Mammary epithelial cell (primary cell): Measurements from ENCODE around the gene PRMT1.

Experiments used
- EZH2 ChIP-seq: IDR thresholded peaks from 2 replicates; pipeline ENCODE4 v1.6.1; 2012; ENCODE audit warnings: low read length, inconsistent platforms, borderline replicate concordance
- TF ChIP-seq, protein P1 (sequence below), 2 donors: IDR thresholded peaks in 1 of 2; conservative IDR thresholded peaks in 1 of 2; 2 replicates each; pipeline ENCODE4 v1.5.1; 2011 to 2012; ENCODE audit warnings: inconsistent platforms in 2 of 2, low read length in 2 of 2, mild to moderate bottlenecking in 2 of 2, control low read depth in 1 of 2, low read depth in 1 of 2; ENCODE audit not compliant: insufficient read depth in 1 of 2; ENCODE audit errors: extremely low read depth in 1 of 2

DNA sequence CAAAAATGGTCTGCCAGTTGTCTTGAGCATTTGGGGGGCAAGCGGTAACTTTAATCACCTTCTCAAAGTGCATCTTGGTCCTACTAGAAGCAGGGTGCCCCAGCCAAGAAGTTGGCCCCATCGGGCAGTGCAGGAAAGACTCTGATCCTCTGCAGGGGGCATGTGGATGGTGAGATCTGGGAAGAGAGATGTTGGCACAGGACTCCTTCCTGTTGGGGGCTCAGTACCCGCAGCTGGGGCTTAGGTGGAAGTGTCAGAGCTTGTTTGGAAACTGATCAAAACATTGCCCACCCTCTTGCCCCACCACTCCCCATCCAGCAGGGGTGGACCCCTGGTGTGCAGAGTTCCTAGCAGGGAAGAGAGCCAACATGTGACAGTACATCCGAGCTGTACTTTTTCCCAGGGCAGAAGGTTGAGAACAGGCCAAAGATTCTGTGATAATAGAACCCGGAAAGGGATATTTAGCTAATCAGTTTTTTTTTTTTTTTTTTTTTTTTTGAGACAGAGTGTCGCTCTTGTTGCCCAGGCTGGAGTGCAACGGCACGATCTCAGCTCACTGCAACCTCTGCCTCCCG lies 46.0 kb upstream of the PRMT1 start:
- no peak for TF ChIP-seq EZH2
- TF ChIP-seq, protein P1, sequence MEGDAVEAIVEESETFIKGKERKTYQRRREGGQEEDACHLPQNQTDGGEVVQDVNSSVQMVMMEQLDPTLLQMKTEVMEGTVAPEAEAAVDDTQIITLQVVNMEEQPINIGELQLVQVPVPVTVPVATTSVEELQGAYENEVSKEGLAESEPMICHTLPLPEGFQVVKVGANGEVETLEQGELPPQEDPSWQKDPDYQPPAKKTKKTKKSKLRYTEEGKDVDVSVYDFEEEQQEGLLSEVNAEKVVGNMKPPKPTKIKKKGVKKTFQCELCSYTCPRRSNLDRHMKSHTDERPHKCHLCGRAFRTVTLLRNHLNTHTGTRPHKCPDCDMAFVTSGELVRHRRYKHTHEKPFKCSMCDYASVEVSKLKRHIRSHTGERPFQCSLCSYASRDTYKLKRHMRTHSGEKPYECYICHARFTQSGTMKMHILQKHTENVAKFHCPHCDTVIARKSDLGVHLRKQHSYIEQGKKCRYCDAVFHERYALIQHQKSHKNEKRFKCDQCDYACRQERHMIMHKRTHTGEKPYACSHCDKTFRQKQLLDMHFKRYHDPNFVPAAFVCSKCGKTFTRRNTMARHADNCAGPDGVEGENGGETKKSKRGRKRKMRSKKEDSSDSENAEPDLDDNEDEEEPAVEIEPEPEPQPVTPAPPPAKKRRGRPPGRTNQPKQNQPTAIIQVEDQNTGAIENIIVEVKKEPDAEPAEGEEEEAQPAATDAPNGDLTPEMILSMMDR (conservative IDR thresholded peaks at IDR 0.05 in 1 of 2, IDR thresholded peaks at IDR 0.05 in 1 of 2; ENCODE audit: extremely low read depth in 1 of 2, insufficient read depth in 1 of 2, low read depth in 1 of 2, low read length in 2 of 2): no peak
